Panc1 (cell line): ENCODE data around the gene PDE4B. TPM values are rescaled to one million over a fixed set of nuclear protein-coding genes. Genes with fewer than 3 reads are reported as not detected.
"Not testable (repeated sequence)": the region's sequence is repeated elsewhere in the genome, so short reads cannot be mapped to it uniquely, and the experiment has no call there.

Source experiments
- ATAC-seq: fragments of 200-7000 bp; cut with Tn5 transposase; 2 replicates; pipeline ENCODE4 v1.9.1; 2020; ENCODE audit warnings: mild to moderate bottlenecking, moderate library complexity
- BruUV-seq: library from RNA; stranded (reverse); fragments of 400-500 nt; replicated peaks from 2 replicates; lab custom pipeline; 2021; lab: Mats Ljungman, UMichigan
- CTCF ChIA-PET: fragments of 300-600 bp; sonication (Branson Sonifier 250); formaldehyde crosslinking; loops from one replicate; lab custom pipeline; 2022; ENCODE audit warnings: antibody characterized with exemption; lab: Charles Lee
- POLR2A ChIA-PET: fragments of 300-600 bp; sonication (Branson Sonifier 250); formaldehyde crosslinking; loops from one replicate; lab custom pipeline; 2022; ENCODE audit warnings: antibody characterized with exemption; lab: Charles Lee
- DNase-seq: peaks from one replicate; pipeline ENCODE4 v3.0.0-alpha.2; 2010; ENCODE audit warnings: low read depth, low spot score
- H3K27ac ChIP-seq: 2 replicates; pipeline ENCODE4 v1.5.1; 2011; ENCODE audit warnings: mild to moderate bottlenecking, low read length, inconsistent platforms
- H3K27me3 ChIP-seq: fragments of 200-500 bp; sonication (Bioruptor generic); 2 replicates; pipeline ENCODE4 v1.6.0; 2014; ENCODE audit warnings: low read length, inconsistent platforms; ENCODE audit not compliant: control insufficient read depth, insufficient read depth
- H3K36me3 ChIP-seq: fragments of 200-500 bp; sonication (Bioruptor generic); 2 replicates; pipeline ENCODE4 v1.5.1; 2014; ENCODE audit warnings: inconsistent platforms, mild to moderate bottlenecking, low read length, moderate library complexity; ENCODE audit not compliant: control insufficient read depth, insufficient read depth
- H3K4me1 ChIP-seq: 2 replicates; pipeline ENCODE4 v1.5.1; 2011; ENCODE audit warnings: inconsistent platforms, mild to moderate bottlenecking, low read length, moderate library complexity; ENCODE audit not compliant: control insufficient read depth, insufficient read depth
- H3K4me3 ChIP-seq, 2 experiments: 2 replicates each; pipeline ENCODE4 v1.5.1; 2011 to 2012; ENCODE audit warnings: low read depth in 2 of 2, low read length in 2 of 2, mild to moderate bottlenecking in 2 of 2, inconsistent platforms in 1 of 2, moderate library complexity in 1 of 2
- H3K9me3 ChIP-seq: fragments of 200-500 bp; sonication (Bioruptor generic); 2 replicates; pipeline ENCODE4 v1.5.1; 2014; ENCODE audit warnings: low read depth, mild to moderate bottlenecking, inconsistent platforms, low read length, moderate library complexity; ENCODE audit not compliant: control insufficient read depth, insufficient read depth
- CTCF ChIP-seq: fragments of 450-650 bp; IDR thresholded peaks from 2 replicates; pipeline ENCODE4 v1.5.1; 2017; ENCODE audit warnings: mild to moderate bottlenecking
- POLR2AphosphoS5 ChIP-seq: IDR thresholded peaks from 2 replicates; pipeline ENCODE4 v1.6.1; 2012; ENCODE audit warnings: mild to moderate bottlenecking, low read depth, low read length, moderate library complexity
- REST ChIP-seq, 2 experiments: IDR thresholded peaks; 2 replicates each; pipeline ENCODE4 v1.6.1; 2011 to 2012; ENCODE audit warnings: low read depth in 2 of 2, control low read depth in 1 of 2, low read length in 1 of 2, mild to moderate bottlenecking in 1 of 2, moderate library complexity in 1 of 2; ENCODE audit not compliant: insufficient read depth in 1 of 2
- SIN3A ChIP-seq: IDR thresholded peaks from 2 replicates; pipeline ENCODE4 v1.6.1; 2012; ENCODE audit warnings: low read depth, mild to moderate bottlenecking, low read length, moderate library complexity, borderline replicate concordance; ENCODE audit not compliant: insufficient read depth
- TCF7L2 ChIP-seq: IDR thresholded peaks from 2 replicates; pipeline ENCODE4 v1.6.1; 2011; ENCODE audit warnings: mild to moderate bottlenecking, low read depth, low read length, inconsistent platforms
- in situ Hi-C: cut with HindIII; loops from 2 replicates; pipeline ENCODE4 v1.10.0; 2016; ENCODE audit warnings: low sequenced_read_pairs, low pct_unique_long_range_greater_than_20kb
- intact Hi-C: fragments of 100-400 bp; cut with micrococcal nuclease; formaldehyde crosslinking; loops from one replicate; pipeline ENCODE4 v1.10.0; 2022; ENCODE audit not compliant: unreplicated experiment
- total RNA-seq: library from RNA; stranded (reverse); gene quantifications from one replicate; pipeline ENCODE4 v1.2.1, GENCODE V29; 2021; ENCODE audit not compliant: unreplicated experiment

The PDE4B gene
- total RNA-seq, 1 experiment from 2014 or later = 0.26 TPM

- Histone ChIP-seq H3K4me1 (no peaks in the 10 kb centered on the region), H3K27me3 (no peaks in the 10 kb centered on the region), H3K9me3 (no peaks in the 10 kb centered on the region), H3K27ac (no peak overlapping the region), H3K4me3 (no peak overlapping the region), H3K36me3 (no peaks in the 10 kb centered on the region)
- DNase-seq (no peak), ATAC-seq (no peak)
- in situ Hi-C loops (no loop called here), intact Hi-C loops (no loop called here)
- no peak for TF ChIP-seq POLR2AphosphoS5
- TF ChIP-seq SIN3A = no peak
- no peak for TF ChIP-seq TCF7L2
- no peak for TF ChIP-seq CTCF
- TF ChIP-seq REST (IDR thresholded peaks at IDR 0.05; ENCODE audit: insufficient read depth in 1 of 2, low read depth in 2 of 2, low read length in 1 of 2) = no peak
- ChIA-PET POLR2A (no interaction called here), CTCF (no interaction called here)
- BruUV-seq = no TSS peak
These were observed 172.7 kb downstream of the PDE4B start for GRCh38 chr1:65965112-65965996.

GRCh38 chr1:65967492-65967891 is 174.8 kb downstream of the PDE4B start:
- CTCF ChIA-PET, DNase-seq, intact Hi-C loops, H3K27me3 ChIP-seq, BruUV-seq, H3K36me3 ChIP-seq, H3K9me3 ChIP-seq, H3K27ac ChIP-seq, H3K4me3 ChIP-seq, ATAC-seq, in situ Hi-C loops, POLR2A ChIA-PET, H3K4me1 ChIP-seq: not testable (repeated sequence)

- Histone ChIP-seq H3K36me3 (no peaks in the 10 kb centered on the region), H3K9me3 (no peaks in the 10 kb centered on the region), H3K4me1 (no peaks in the 10 kb centered on the region), H3K27me3 (no peaks in the 10 kb centered on the region), H3K4me3 (no peak overlapping the region), H3K27ac (no peak overlapping the region)
- POLR2A ChIA-PET = no interaction called here
- BruUV-seq = no TSS peak
- no peak for ATAC-seq
- intact Hi-C loops = no loop called here
- CTCF ChIA-PET = no interaction called here
- in situ Hi-C loops = no loop called here
- DNase-seq = no peak
- TF ChIP-seq POLR2AphosphoS5 (no peak), CTCF (no peak), SIN3A (no peak), REST (IDR thresholded peaks at IDR 0.05; ENCODE audit: insufficient read depth in 1 of 2, low read depth in 2 of 2, low read length in 1 of 2) (no peak), TCF7L2 (no peak)
These were observed 178.9 kb downstream of the PDE4B start for GRCh38 chr1:65971547-65971946.
